Mesenchymal stem cell (in vitro differentiated cells and primary cell): ENCODE measurements around the gene NHERF1.

Source experiments
- DNase-seq: peaks from one replicate; pipeline ENCODE4 v3.0.0-alpha.2; 2013
- H2AFZ ChIP-seq: one replicate; pipeline ENCODE4 v1.6.1; 2013; ENCODE audit warnings: low read depth, mild to moderate bottlenecking, control low read depth, inconsistent platforms, low read length, moderate library complexity
- H2AK5ac ChIP-seq: 2 replicates; pipeline ENCODE4 v1.6.1; 2013; ENCODE audit warnings: low read length, moderate library complexity, mild to moderate bottlenecking, inconsistent platforms; ENCODE audit not compliant: severe bottlenecking
- H2BK120ac ChIP-seq: one replicate; pipeline ENCODE4 v1.6.1; 2013; ENCODE audit warnings: low read depth, mild to moderate bottlenecking, inconsistent platforms, low read length, moderate library complexity
- H2BK12ac ChIP-seq, 2 experiments: one replicate each; pipeline ENCODE4 v1.6.1; 2013; ENCODE audit warnings: inconsistent platforms in 2 of 2, low read length in 2 of 2, mild to moderate bottlenecking in 2 of 2, moderate library complexity in 2 of 2, control low read depth in 1 of 2
- H2BK15ac ChIP-seq: one replicate; pipeline ENCODE4 v1.6.1; 2013; ENCODE audit warnings: mild to moderate bottlenecking, low read depth, inconsistent platforms; ENCODE audit not compliant: poor library complexity, severe bottlenecking
- H2BK5ac ChIP-seq: 2 replicates; pipeline ENCODE4 v1.6.1; 2013; ENCODE audit warnings: low read depth, mild to moderate bottlenecking, low read length, control low read depth, inconsistent platforms; ENCODE audit not compliant: poor library complexity, severe bottlenecking
- H3K14ac ChIP-seq, 2 experiments: one replicate each; pipeline ENCODE4 v1.6.1; 2013; ENCODE audit warnings: inconsistent platforms in 2 of 2, low read length in 2 of 2, control low read depth in 1 of 2, mild to moderate bottlenecking in 1 of 2, moderate library complexity in 1 of 2
- H3K18ac ChIP-seq, 2 experiments: one replicate each; pipeline ENCODE4 v1.6.1; 2013; ENCODE audit warnings: inconsistent platforms in 2 of 2, low read length in 2 of 2, control low read depth in 1 of 2, low read depth in 1 of 2, mild to moderate bottlenecking in 1 of 2
- H3K23ac ChIP-seq, 2 experiments: one replicate each; pipeline ENCODE4 v1.6.1; 2013; ENCODE audit warnings: inconsistent platforms in 2 of 2, low read length in 2 of 2, mild to moderate bottlenecking in 2 of 2, moderate library complexity in 2 of 2, control low read depth in 1 of 2
- H3K27ac ChIP-seq: 2 replicates; pipeline ENCODE4 v1.5.1; 2013; ENCODE audit warnings: mild to moderate bottlenecking, moderate library complexity, low read length, control low read depth, inconsistent platforms; ENCODE audit not compliant: poor library complexity, severe bottlenecking
- H3K27me3 ChIP-seq, 2 experiments: 2 replicates each; pipeline versions ENCODE4 v1.6.1 to v1.7.0; 2013; ENCODE audit warnings: low read length in 2 of 2, mild to moderate bottlenecking in 2 of 2, moderate library complexity in 2 of 2, control low read depth in 1 of 2, inconsistent platforms in 1 of 2; ENCODE audit not compliant: control insufficient read depth in 1 of 2, insufficient read depth in 1 of 2
- H3K36me3 ChIP-seq, 2 experiments: 2 replicates each; pipeline versions ENCODE4 v1.6.1 to v1.7.0; 2013; ENCODE audit warnings: low read length in 2 of 2, control low read depth in 1 of 2, inconsistent platforms in 1 of 2, low read depth in 1 of 2, mild to moderate bottlenecking in 1 of 2; ENCODE audit not compliant: insufficient read depth in 2 of 2, control insufficient read depth in 1 of 2
- H3K4ac ChIP-seq, 2 experiments: one replicate each; pipeline ENCODE4 v1.6.1; 2013; ENCODE audit warnings: inconsistent platforms in 2 of 2, low read length in 2 of 2, mild to moderate bottlenecking in 2 of 2, moderate library complexity in 2 of 2, control low read depth in 1 of 2, low read depth in 1 of 2
- H3K4me1 ChIP-seq: 2 replicates; pipeline ENCODE4 v1.6.1; 2013; ENCODE audit warnings: low read depth, low read length, control low read depth; ENCODE audit not compliant: control insufficient read depth, insufficient read depth
- H3K4me2 ChIP-seq: 2 replicates; pipeline ENCODE4 v1.6.1; 2013; ENCODE audit warnings: low read length, mild to moderate bottlenecking, inconsistent platforms; ENCODE audit not compliant: poor library complexity, severe bottlenecking
- H3K4me3 ChIP-seq, 2 experiments: 2 replicates each; pipeline versions ENCODE4 v1.5.1 to v1.7.0; 2013; ENCODE audit warnings: low read length in 2 of 2, mild to moderate bottlenecking in 2 of 2, control low read depth in 1 of 2, low read depth in 1 of 2; ENCODE audit not compliant: insufficient read depth in 1 of 2
- H3K79me1 ChIP-seq: replicated peaks from 2 replicates; pipeline ENCODE4 v1.6.1; 2013; ENCODE audit warnings: mild to moderate bottlenecking, control low read depth, low read length, inconsistent platforms; ENCODE audit not compliant: poor library complexity, severe bottlenecking
- H3K9ac ChIP-seq: 2 replicates; pipeline ENCODE4 v1.7.0; 2013; ENCODE audit warnings: mild to moderate bottlenecking, low read length, moderate library complexity
- H3K9me3 ChIP-seq: 2 replicates; pipeline ENCODE4 v1.7.0; 2013; ENCODE audit warnings: mild to moderate bottlenecking, low read length; ENCODE audit not compliant: control insufficient read depth
- H4K8ac ChIP-seq: one replicate; pipeline ENCODE4 v1.6.1; 2013; ENCODE audit warnings: inconsistent platforms, mild to moderate bottlenecking, low read length, moderate library complexity
- H4K91ac ChIP-seq: one replicate; pipeline ENCODE4 v1.6.1; 2013; ENCODE audit warnings: mild to moderate bottlenecking, low read length, inconsistent platforms
- WGBS: methylation state at CpG from one replicate; pipeline ENCODE4 v1.1.7; 2013; ENCODE audit warnings: mixed read lengths; 5-methylcytosine and 5-hydroxymethylcytosine counted together

The NHERF1 gene

DNA sequence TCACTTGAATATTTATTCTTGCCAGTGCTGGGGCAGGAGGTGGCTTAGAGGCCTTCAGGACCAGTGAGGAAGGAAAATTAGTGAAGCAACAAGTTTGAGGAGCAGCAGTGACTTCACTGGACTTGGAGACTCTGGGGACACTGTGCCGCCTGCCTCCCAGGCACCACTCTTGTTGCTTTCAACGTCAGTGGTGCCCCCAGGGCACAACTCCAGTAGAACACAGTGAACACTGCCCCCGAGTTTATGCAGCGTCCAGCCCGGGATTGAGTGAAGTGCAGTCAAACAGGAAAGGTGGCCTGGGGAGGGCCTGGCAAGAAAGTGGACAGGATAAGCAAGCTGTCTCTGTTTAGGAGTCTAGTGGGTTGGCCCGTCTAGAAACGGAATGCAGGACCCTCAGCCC, 52.1 kb downstream of the NHERF1 start:
- Histone ChIP-seq H4K91ac (no peak overlapping the region), H3K23ac (no peak overlapping the region), H2BK12ac (no peak overlapping the region), H2BK5ac (no peak overlapping the region), H3K9me3 (no peaks in the 10 kb centered on the region), H4K8ac (no peak overlapping the region), H3K18ac (no peak overlapping the region), H3K27me3 (no peaks in the 10 kb centered on the region), H2AK5ac (no peak overlapping the region), H3K27ac (no peak overlapping the region), H3K9ac (no peak overlapping the region), H3K14ac (no peak overlapping the region), H2BK15ac (no peak overlapping the region), H3K4ac (no peak overlapping the region), H3K36me3 (peaks cover 67 to 68% of the 10 kb centered on the region in 2 experiments), H3K4me1 (peaks cover 33% of the 10 kb centered on the region), H3K4me3 (no peak overlapping the region), H3K79me1 (peaks cover 3% of the 10 kb centered on the region), H2BK120ac (no peak overlapping the region), H3K4me2 (no peak overlapping the region), H2AFZ (no peak overlapping the region)
- 94% methylated on average over 7 of the region's 7 CpGs for WGBS
- no peak for DNase-seq

DNA sequence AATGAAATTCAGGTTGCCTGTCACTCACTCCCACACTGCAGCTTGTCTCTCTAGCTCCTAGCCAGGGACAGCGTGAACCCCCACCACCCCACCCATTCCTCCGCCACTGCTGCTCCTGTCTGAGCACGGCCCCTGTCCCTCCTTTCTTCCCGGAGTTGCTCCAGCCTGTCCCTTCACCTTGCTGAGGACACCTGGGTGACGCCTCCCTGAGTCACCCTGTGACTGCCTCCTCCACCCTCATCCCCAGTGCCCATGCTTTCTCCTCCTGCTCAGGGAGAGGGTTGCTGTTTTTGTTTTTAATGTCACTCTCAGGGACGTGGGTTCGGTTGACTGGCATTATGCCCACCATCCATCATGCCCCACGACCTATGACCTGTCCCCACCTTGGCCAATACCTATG, 53.5 kb downstream of the NHERF1 start:
- Histone ChIP-seq H3K14ac (no peak overlapping the region), H2BK5ac (no peak overlapping the region), H3K9me3 (no peaks in the 10 kb centered on the region), H3K27ac (no peak overlapping the region), H4K8ac (no peak overlapping the region), H3K79me1 (peaks cover 3% of the 10 kb centered on the region), H2BK15ac (no peak overlapping the region), H4K91ac (no peak overlapping the region), H2BK120ac (no peak overlapping the region), H2AFZ (no peak overlapping the region), H3K18ac (no peak overlapping the region), H3K4me2 (no peak overlapping the region), H3K4me1 (peaks cover 28% of the 10 kb centered on the region), H3K36me3 (peaks cover 54 to 63% of the 10 kb centered on the region in 2 experiments), H3K4me3 (no peak overlapping the region), H2BK12ac (no peak overlapping the region), H3K9ac (no peak overlapping the region), H3K4ac (no peak overlapping the region), H3K27me3 (no peaks in the 10 kb centered on the region), H3K23ac (no peak overlapping the region), H2AK5ac (no peak overlapping the region)
- no peak for DNase-seq
- WGBS, result 88% methylated on average over 7 of the region's 8 CpGs

DNA sequence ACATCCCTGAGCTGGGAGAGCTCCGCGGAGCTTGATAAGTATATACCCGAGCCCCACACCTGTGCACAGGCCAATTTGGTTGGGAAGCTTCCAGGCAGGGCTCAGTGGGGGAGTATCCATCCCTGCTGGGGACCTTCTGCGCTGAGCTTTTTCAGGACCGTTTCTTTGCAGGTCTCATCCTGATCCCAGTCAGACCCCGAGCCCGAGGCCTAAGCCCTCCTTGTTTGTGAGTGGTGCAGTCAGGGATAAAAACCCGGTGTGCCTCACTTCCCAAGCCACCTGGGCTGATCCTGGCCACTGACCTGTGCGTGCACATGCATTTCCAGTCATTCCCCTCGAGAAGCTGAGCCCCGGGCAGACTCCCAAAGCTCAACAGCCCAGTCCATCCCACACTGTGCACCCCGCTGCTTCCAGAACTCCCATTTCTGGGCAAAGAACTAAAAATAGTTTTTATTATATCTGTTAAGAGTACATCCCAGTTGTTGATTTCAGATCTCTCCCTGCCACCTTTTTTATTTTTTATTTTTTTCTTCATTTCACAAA, 55.0 kb downstream of the NHERF1 start:
- Histone ChIP-seq H3K14ac (no peak overlapping the region), H3K4ac (no peak overlapping the region), H2BK12ac (no peak overlapping the region), H3K27ac (no peak overlapping the region), H3K27me3 (no peaks in the 10 kb centered on the region), H3K23ac (no peak overlapping the region), H2BK5ac (no peak overlapping the region), H2AK5ac (no peak overlapping the region), H3K79me1 (peaks cover 3% of the 10 kb centered on the region), H3K4me2 (no peak overlapping the region), H3K9me3 (no peaks in the 10 kb centered on the region), H4K91ac (no peak overlapping the region), H2BK120ac (no peak overlapping the region), H3K18ac (no peak overlapping the region), H4K8ac (no peak overlapping the region), H3K4me3 (no peak overlapping the region), H2BK15ac (no peak overlapping the region), H3K9ac (no peak overlapping the region), H2AFZ (no peak overlapping the region), H3K36me3 (peaks cover 43 to 78% of the 10 kb centered on the region in 2 experiments), H3K4me1 (peaks cover 26% of the 10 kb centered on the region)
- DNase-seq, result no peak
- 91% methylated on average over 11 of the region's 12 CpGs for WGBS

DNA sequence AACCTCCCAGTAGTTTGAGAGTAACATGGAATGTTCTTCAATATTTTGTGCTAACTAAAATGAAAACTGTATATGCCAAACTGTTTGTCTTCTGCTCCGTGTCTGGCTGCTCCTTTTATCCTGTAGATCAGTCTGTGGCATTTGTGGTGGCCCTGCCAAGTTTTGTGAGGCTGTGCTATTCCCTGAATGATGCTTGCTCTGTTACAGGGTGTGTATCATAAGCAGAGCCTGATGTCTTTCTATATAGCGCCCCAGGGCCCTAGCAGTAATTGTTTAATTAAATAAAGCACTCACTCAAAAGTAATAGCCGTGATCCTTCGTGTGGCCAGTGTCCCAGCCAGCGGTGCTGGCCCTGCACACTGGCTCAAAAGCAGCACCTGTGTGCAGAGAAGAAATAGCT, 55.5 kb downstream of the NHERF1 start:
- no peak overlapping the region for H2AK5ac ChIP-seq
- H3K18ac ChIP-seq, result no peak overlapping the region
- DNase-seq, result no peak
- no peak overlapping the region for H4K8ac ChIP-seq
- H3K27me3 ChIP-seq, result no peaks in the 10 kb centered on the region
- H2BK120ac ChIP-seq, result no peak overlapping the region
- no peak overlapping the region for H4K91ac ChIP-seq
- peaks cover 3% of the 10 kb centered on the region for H3K79me1 ChIP-seq
- H3K36me3 ChIP-seq, result peaks cover 39 to 80% of the 10 kb centered on the region in 2 experiments
- H2BK5ac ChIP-seq, result no peak overlapping the region
- no peak overlapping the region for H2BK15ac ChIP-seq
- no peak overlapping the region for H3K27ac ChIP-seq
- no peak overlapping the region for H3K14ac ChIP-seq
- no peak overlapping the region for H3K4me3 ChIP-seq
- no peak overlapping the region for H3K9ac ChIP-seq
- H3K9me3 ChIP-seq, result no peaks in the 10 kb centered on the region
- no peak overlapping the region for H2BK12ac ChIP-seq
- no peak overlapping the region for H2AFZ ChIP-seq
- H3K4me2 ChIP-seq, result no peak overlapping the region
- WGBS, result 95% methylated on average over 5 of the region's 5 CpGs
- H3K4me1 ChIP-seq, result peaks cover 22% of the 10 kb centered on the region
- no peak overlapping the region for H3K23ac ChIP-seq
- H3K4ac ChIP-seq, result no peak overlapping the region
